ENCODE data around the gene CD164L2.

CD164L2 gene

DNA sequence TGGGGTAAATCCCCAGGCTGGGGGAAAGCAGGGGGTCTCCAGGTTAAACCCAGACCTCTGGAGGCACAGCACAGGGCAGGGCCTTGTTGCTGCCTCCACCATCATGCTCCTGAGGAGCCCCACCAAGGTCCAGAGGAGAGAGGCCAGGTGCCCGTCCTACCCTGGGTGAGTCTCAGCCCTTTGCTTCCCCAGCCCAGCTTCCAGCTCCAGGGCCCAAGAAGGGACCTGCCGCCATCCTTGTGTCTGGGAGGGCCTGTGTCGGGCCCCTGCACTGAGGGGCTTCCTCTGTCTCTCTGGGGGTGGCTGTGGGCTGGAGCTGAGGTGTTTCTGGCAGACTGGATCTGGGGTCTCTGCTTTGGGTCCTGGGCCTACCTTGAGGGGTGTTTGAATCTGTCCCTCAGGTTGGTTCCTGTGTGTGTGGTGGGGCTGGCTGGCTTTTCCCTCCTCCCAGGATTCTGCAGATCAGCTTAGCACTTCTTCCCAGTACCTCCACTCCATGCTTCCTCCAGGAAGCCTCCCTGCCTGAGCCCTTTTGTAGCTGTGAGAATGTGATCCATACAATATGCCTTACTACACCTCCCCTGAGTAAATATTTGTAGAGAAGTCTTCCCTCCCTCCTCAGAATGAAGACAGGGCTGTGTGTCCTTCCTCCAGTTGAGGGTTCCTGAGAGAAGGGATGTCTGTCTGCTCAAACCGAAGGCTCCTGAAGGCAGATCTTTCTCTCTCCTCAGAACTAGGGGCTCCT is 15.4 kb upstream of the CD164L2 start:
- no peak overlapping the region for H3K4me2 ChIP-seq (ENCODE audit: low read length)
- no peak overlapping the region for H3K27ac ChIP-seq (ENCODE audit: low read length)
- H3K9ac ChIP-seq (ENCODE audit: low read length): no peak overlapping the region
- H3K27me3 ChIP-seq (ENCODE audit: low read depth, low read length): no peaks in the 10 kb centered on the region
- no peak overlapping the region for H2AFZ ChIP-seq (ENCODE audit: low read depth, low read length)
- H3K79me2 ChIP-seq (ENCODE audit: low read length): no peaks in the 10 kb centered on the region
- TF ChIP-seq CTCF (IDR thresholded peaks at IDR 0.05; ENCODE audit: low read depth, low read length): no peak
- TF ChIP-seq EZH2phosphoT487 (IDR thresholded peaks at IDR 0.05; ENCODE audit: low read depth): no peak
- H3K9me3 ChIP-seq (ENCODE audit: insufficient read depth, low read length): no peaks in the 10 kb centered on the region
- H4K20me1 ChIP-seq (ENCODE audit: insufficient read depth, low read length): no peaks in the 10 kb centered on the region
- no peaks in the 10 kb centered on the region for H3K36me3 ChIP-seq (replicated peaks; ENCODE audit: low read depth, low read length)
- H3K4me1 ChIP-seq (ENCODE audit: low read length): peaks cover 5% of the 10 kb centered on the region; the same call in 1 of the 2 replicates
- no peak overlapping the region for H3K4me3 ChIP-seq (ENCODE audit: low read length)

DNA sequence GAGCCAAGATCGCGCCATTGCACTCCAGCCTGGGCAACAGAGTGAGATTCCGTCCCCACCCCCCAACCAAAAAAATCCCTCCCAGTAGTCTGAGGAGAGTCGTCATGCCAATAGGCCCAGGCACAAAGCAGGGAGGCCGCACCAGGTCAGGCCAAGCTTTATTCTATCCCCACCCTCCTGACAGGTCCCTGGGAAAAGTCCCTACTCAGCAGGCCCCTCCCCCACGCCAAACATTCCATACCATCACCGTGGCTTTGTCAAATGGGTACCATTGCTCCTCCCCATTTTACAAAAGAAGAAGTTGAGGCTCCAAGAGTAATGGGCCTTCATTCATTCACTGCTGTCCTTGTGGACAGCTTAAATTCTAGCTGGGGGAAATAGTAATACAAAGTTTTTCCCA is 14.6 kb upstream of the CD164L2 start:
- Histone ChIP-seq H3K79me2 (ENCODE audit: low read length) (no peaks in the 10 kb centered on the region), H3K9me3 (ENCODE audit: insufficient read depth, low read length) (no peaks in the 10 kb centered on the region), H4K20me1 (ENCODE audit: insufficient read depth, low read length) (no peaks in the 10 kb centered on the region), H3K4me1 (ENCODE audit: low read length) (peaks cover 5% of the 10 kb centered on the region; the same call in 1 of the 2 replicates), H3K27me3 (ENCODE audit: low read depth, low read length) (no peaks in the 10 kb centered on the region), H3K4me3 (ENCODE audit: low read length) (no peak overlapping the region), H3K9ac (ENCODE audit: low read length) (no peak overlapping the region), H2AFZ (ENCODE audit: low read depth, low read length) (no peak overlapping the region), H3K36me3 (replicated peaks; ENCODE audit: low read depth, low read length) (no peaks in the 10 kb centered on the region), H3K27ac (ENCODE audit: low read length) (no peak overlapping the region), H3K4me2 (ENCODE audit: low read length) (no peak overlapping the region)
- TF ChIP-seq CTCF (IDR thresholded peaks at IDR 0.05; ENCODE audit: low read depth, low read length): no peak
- no peak for TF ChIP-seq EZH2phosphoT487 (IDR thresholded peaks at IDR 0.05; ENCODE audit: low read depth)

DNA sequence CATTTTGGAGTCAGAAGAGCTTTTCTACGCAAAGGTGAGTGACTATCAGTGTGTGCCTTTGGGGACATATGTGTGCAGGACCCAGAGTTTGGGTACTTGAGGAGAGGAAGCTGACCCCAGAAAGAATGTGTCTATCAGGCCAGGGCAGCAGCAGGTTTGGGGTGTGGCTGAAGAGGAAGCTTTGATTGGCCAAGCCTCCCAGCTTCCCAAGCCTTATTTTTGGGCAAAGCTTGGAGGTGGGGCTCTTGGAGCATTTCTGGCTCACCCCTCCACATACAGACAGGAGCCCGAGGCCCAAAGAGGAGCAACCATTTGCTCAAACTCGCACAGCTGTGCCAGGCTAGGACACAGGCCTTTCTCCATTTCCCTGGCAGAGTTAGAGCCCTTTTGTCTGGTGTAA is 14.0 kb upstream of the CD164L2 start:
- no peak overlapping the region for H3K4me2 ChIP-seq (ENCODE audit: low read length)
- no peaks in the 10 kb centered on the region for H3K36me3 ChIP-seq (replicated peaks; ENCODE audit: low read depth, low read length)
- no peaks in the 10 kb centered on the region for H3K79me2 ChIP-seq (ENCODE audit: low read length)
- no peak overlapping the region for H3K4me3 ChIP-seq (ENCODE audit: low read length)
- TF ChIP-seq CTCF (IDR thresholded peaks at IDR 0.05; ENCODE audit: low read depth, low read length) (no peak), EZH2phosphoT487 (IDR thresholded peaks at IDR 0.05; ENCODE audit: low read depth) (no peak)
- H3K9me3 ChIP-seq (ENCODE audit: insufficient read depth, low read length): no peaks in the 10 kb centered on the region
- no peaks in the 10 kb centered on the region for H4K20me1 ChIP-seq (ENCODE audit: insufficient read depth, low read length)
- H2AFZ ChIP-seq (ENCODE audit: low read depth, low read length): no peak overlapping the region
- no peak overlapping the region for H3K9ac ChIP-seq (ENCODE audit: low read length)
- H3K27ac ChIP-seq (ENCODE audit: low read length): no peak overlapping the region
- H3K4me1 ChIP-seq (ENCODE audit: low read length): peaks cover 5% of the 10 kb centered on the region; the same call in 1 of the 2 replicates
- H3K27me3 ChIP-seq (ENCODE audit: low read depth, low read length): no peaks in the 10 kb centered on the region

DNA sequence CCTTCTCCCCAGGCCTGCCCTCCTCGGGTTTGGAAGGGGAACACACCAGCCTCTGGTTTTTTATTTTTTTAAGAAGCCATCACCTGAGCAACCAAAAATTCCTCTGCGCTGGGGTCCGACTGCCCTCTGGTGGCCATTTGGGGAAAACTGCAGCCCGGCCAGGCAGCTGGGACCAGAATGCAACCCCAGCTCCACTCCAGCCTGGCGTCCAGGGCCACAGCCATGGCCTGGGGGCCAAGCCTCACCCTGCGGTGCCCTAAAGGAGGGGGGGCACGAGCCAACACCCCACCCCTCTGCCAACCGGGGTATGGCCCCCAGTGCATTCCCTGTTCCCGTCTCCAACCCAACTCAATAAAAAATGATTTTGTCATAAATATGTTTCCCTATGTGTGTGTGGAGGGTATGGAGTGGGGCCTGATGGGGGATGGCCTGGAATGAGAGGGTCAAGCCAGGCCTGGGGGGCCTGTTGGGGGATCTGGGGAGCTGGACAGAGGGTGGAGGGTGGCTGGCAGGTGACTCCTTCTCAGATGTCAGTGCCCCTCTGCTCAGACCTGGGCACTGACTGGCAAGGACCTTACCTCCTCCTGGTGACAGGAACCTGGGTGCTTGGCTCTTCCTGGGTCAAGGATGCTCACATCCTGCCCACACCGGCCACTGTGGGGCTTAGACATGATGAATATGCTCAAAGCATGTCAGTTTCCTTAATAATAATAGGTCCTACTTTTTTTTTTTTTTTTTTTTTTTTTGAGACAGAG is 12.5 kb upstream of the CD164L2 start:
- H3K4me1 ChIP-seq (ENCODE audit: low read length): peaks cover 10% of the 10 kb centered on the region; the same call in 1 of the 2 replicates
- no peaks in the 10 kb centered on the region for H3K9me3 ChIP-seq (ENCODE audit: insufficient read depth, low read length)
- H4K20me1 ChIP-seq (ENCODE audit: insufficient read depth, low read length): no peaks in the 10 kb centered on the region
- no peaks in the 10 kb centered on the region for H3K27me3 ChIP-seq (ENCODE audit: low read depth, low read length)
- H3K36me3 ChIP-seq (replicated peaks; ENCODE audit: low read depth, low read length): no peaks in the 10 kb centered on the region
- TF ChIP-seq EZH2phosphoT487 (IDR thresholded peaks at IDR 0.05; ENCODE audit: low read depth) (no peak), CTCF (IDR thresholded peaks at IDR 0.05; ENCODE audit: low read depth, low read length) (peak; percentile 78)
- 0 out of 2 replicates have a peak overlapping the region, but pooled peaks have one; percentile 13 for H3K4me3 ChIP-seq (ENCODE audit: low read length)
- no peak overlapping the region for H2AFZ ChIP-seq (ENCODE audit: low read depth, low read length)
- no peaks in the 10 kb centered on the region for H3K79me2 ChIP-seq (ENCODE audit: low read length)
- no peak overlapping the region for H3K27ac ChIP-seq (ENCODE audit: low read length)
- peak overlapping the region; percentile 52 for H3K4me2 ChIP-seq (ENCODE audit: low read length)
- peak overlapping the region; percentile 24; the same call in 1 of the 2 replicates for H3K9ac ChIP-seq (ENCODE audit: low read length)
